Osteocyte (in vitro differentiated cells): ENCODE measurements around the gene B4GALT5. TPM values are rescaled to one million over a fixed set of nuclear protein-coding genes. Genes with fewer than 3 reads are reported as not detected.
"Not testable (repeated sequence)": the region's sequence is repeated elsewhere in the genome, so short reads cannot be mapped to it uniquely, and the experiment has no call there.

Experiments used
- DNase-seq: peaks from one replicate; pipeline ENCODE4 v3.0.0; 2021; ENCODE audit warnings: mixed read lengths; ENCODE audit not compliant: unreplicated experiment; ENCODE audit errors: extremely low spot score
- H3K27ac Mint-ChIP-seq: one replicate; pipeline ENCODE4 v1.8.0; 2021; ENCODE audit warnings: mild to moderate bottlenecking, mixed read lengths; ENCODE audit not compliant: unreplicated experiment
- H3K27me3 Mint-ChIP-seq: one replicate; pipeline ENCODE4 v1.8.0; 2021; ENCODE audit warnings: mixed read lengths; ENCODE audit not compliant: unreplicated experiment
- H3K36me3 Mint-ChIP-seq: one replicate; pipeline ENCODE4 v1.8.0; 2021; ENCODE audit warnings: mixed read lengths; ENCODE audit not compliant: unreplicated experiment
- H3K4me1 Mint-ChIP-seq: one replicate; pipeline ENCODE4 v1.8.0; 2021; ENCODE audit warnings: mixed read lengths; ENCODE audit not compliant: unreplicated experiment
- H3K4me3 Mint-ChIP-seq: one replicate; pipeline ENCODE4 v1.8.0; 2021; ENCODE audit warnings: mild to moderate bottlenecking, moderate library complexity, mixed read lengths; ENCODE audit not compliant: unreplicated experiment
- H3K9me3 Mint-ChIP-seq: one replicate; pipeline ENCODE4 v1.8.0; 2021; ENCODE audit warnings: mixed read lengths; ENCODE audit not compliant: unreplicated experiment
- total RNA-seq: library from RNA; stranded (reverse); gene quantifications from 2 replicates; pipeline ENCODE4 v1.2.1, GENCODE V29; 2021
- TF ChIP-seq, protein P1 (sequence below): fragments of 200-600 bp; sonication (generic); IDR thresholded peaks from 2 replicates; pipeline ENCODE4 v1.5.0; 2021; ENCODE audit warnings: antibody characterized with exemption, mild to moderate bottlenecking, moderate library complexity

B4GALT5 gene
- total RNA-seq, 1 donor from 2014 or later: 45.4 TPM

DNA sequence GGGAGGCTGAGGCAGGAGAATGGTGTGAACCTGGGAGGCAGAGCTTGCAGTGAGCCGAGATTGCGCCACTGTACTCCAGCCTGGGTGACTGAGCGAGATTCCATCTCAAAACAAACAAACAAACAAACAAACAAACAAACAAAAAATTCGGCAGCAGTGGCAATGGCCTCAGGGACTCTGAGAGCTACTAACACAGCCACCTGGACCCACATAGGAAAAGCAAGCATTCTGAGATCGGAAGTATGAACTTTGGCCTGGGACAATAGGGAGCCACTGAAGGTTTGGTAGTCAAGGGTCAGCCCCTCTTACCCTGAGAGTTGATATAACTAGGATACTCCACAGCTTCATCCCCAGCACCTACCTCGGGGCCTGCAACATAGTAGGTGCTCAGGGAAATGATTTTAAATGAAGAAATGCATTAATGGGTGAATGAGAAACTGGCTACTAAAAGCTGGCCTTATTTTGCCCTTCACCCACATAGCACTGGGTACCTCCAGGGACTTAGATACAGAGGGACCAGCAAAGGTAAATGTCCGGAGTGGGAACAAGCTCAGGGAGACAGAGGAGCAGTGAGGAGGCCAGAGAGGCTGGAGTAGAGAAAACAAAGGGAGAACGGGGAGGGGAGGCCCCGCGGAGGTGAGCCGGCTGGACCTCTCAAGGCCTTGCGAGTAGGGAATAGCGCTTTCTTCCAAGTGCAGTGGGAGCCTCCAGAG lies 99.2 kb downstream of the B4GALT5 start:
- Mint-ChIP-seq H3K9me3 (no peaks in the 10 kb centered on the region), H3K27ac (no peak overlapping the region), H3K4me3 (no peak overlapping the region), H3K36me3 (no peaks in the 10 kb centered on the region), H3K4me1 (peaks cover 6% of the 10 kb centered on the region), H3K27me3 (no peaks in the 10 kb centered on the region)
- TF ChIP-seq, protein P1, sequence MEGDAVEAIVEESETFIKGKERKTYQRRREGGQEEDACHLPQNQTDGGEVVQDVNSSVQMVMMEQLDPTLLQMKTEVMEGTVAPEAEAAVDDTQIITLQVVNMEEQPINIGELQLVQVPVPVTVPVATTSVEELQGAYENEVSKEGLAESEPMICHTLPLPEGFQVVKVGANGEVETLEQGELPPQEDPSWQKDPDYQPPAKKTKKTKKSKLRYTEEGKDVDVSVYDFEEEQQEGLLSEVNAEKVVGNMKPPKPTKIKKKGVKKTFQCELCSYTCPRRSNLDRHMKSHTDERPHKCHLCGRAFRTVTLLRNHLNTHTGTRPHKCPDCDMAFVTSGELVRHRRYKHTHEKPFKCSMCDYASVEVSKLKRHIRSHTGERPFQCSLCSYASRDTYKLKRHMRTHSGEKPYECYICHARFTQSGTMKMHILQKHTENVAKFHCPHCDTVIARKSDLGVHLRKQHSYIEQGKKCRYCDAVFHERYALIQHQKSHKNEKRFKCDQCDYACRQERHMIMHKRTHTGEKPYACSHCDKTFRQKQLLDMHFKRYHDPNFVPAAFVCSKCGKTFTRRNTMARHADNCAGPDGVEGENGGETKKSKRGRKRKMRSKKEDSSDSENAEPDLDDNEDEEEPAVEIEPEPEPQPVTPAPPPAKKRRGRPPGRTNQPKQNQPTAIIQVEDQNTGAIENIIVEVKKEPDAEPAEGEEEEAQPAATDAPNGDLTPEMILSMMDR: no peak
- DNase-seq: no peak

DNA sequence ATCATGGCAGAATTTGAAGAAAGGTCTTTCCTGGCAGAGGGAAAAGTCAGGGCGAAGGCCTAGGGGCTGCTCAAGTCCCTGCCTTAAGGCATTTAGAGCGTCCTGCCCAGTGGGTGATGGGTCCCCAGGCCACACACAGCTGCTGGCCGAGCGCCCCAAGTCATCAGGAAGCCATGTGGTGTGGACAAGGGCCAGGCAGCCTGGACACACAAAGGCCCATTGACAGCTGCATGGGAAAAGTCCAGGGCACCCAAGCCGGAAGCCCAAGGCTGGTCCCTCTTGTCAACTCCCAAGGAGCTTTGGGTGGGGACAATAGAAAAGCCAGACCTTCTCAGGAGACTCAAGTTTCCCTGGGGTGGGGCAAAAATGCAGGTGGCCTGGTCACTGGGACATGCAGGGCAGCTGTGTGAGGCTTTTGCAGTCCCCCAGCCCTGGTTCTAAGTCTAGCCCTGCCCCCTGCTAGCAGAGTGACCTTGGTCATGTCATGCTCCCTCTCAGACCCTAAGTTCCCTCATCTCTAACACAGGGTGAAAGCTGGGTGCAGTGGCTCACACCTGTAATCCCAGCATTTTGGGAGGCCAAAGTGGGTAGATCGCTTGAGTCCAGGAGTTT lies 101.4 kb downstream of the B4GALT5 start:
- TF ChIP-seq, protein P1: no peak
- Mint-ChIP-seq H3K36me3 (no peaks in the 10 kb centered on the region), H3K4me1 (peaks cover 13% of the 10 kb centered on the region)

DNA sequence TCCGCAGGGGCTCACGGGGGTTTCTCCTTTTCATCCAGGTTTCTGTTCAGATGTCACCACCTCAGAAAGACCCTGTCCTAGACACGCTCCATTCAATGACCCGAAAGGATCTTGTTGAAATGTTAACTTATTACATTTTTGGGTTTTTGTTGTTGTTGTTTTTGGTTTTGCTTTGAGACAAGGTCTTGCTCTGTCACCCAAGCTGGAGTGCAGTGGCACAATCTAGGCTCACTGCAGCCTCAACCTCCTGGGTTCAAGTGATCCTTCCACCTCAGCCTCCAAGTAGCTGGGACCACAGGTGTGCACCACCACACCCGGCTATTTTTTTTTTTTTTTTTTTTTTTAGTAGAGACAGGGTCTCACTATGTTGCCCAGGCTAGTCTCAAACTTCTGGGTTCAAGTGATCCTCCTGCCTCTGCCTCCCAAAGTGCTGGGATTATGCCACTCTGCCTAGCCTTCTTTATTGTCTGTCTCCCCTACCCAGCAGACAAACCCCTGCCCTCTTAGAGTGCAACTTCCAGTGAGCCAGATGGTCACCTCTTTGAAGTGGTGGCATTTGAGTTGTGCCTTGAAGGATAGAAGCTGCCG lies 102.0 kb downstream of the B4GALT5 start:
- DNase-seq, H3K9me3 Mint-ChIP-seq, H3K27me3 Mint-ChIP-seq, H3K4me3 Mint-ChIP-seq, H3K27ac Mint-ChIP-seq, H3K36me3 Mint-ChIP-seq: not testable (repeated sequence)
- peaks cover 14% of the 10 kb centered on the region for H3K4me1 Mint-ChIP-seq

More for the DNA sequence above, 101.4 kb downstream of the B4GALT5 start:
- Mint-ChIP-seq H3K9me3 (no peaks in the 10 kb centered on the region), H3K27ac (no peak overlapping the region), H3K4me3 (no peak overlapping the region), H3K27me3 (peaks cover 5% of the 10 kb centered on the region)
- DNase-seq: no peak

DNA sequence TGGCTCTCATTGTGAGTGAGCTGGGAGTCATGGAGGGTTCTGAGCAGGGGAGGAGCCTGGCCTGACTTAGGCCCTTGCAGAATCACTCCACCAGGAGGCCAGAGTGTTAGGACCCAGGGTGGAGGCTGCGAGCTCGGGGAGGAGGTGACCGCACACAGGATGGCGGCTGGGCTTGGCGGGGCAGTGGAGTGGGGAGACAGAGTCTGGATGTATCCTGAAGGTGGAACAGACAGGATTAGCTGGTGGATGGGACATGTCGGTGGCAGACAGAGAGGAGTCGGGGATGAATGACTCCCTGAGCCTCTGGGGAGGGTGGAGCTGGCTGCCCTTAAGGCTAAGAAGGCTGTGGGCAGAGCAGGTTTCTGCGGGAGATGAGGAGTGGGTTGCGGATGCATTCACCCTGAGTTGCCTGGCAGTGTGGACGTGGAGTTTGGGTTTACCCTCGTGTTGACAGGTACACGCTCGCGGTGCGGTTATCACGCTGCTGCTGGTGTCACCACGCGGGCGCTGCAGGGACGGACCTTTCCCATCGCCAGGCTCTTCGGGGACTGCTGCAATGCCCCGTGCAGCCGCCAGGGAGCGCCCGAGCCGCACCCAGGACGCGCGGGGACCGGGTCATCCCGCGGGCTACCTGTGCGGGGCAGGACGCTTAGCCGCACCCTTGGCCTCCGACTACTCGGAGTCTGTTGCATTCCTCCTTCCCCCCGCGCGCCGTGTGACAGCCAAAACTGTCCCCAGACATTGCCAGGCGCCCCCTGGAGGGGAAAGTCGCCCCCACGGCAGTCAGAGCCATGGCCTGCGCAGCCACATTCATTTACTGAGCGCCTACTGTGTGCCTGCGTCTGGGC lies 102.8 kb downstream of the B4GALT5 start:
- no peaks in the 10 kb centered on the region for H3K9me3 Mint-ChIP-seq
- H3K4me3 Mint-ChIP-seq: no peak overlapping the region
- H3K27me3 Mint-ChIP-seq: peaks cover 5% of the 10 kb centered on the region
- TF ChIP-seq, protein P1: peak; percentile 100
- no peak overlapping the region for H3K27ac Mint-ChIP-seq
- DNase-seq: peak; percentile 92
- H3K4me1 Mint-ChIP-seq: peaks cover 20% of the 10 kb centered on the region
- no peaks in the 10 kb centered on the region for H3K36me3 Mint-ChIP-seq

DNA sequence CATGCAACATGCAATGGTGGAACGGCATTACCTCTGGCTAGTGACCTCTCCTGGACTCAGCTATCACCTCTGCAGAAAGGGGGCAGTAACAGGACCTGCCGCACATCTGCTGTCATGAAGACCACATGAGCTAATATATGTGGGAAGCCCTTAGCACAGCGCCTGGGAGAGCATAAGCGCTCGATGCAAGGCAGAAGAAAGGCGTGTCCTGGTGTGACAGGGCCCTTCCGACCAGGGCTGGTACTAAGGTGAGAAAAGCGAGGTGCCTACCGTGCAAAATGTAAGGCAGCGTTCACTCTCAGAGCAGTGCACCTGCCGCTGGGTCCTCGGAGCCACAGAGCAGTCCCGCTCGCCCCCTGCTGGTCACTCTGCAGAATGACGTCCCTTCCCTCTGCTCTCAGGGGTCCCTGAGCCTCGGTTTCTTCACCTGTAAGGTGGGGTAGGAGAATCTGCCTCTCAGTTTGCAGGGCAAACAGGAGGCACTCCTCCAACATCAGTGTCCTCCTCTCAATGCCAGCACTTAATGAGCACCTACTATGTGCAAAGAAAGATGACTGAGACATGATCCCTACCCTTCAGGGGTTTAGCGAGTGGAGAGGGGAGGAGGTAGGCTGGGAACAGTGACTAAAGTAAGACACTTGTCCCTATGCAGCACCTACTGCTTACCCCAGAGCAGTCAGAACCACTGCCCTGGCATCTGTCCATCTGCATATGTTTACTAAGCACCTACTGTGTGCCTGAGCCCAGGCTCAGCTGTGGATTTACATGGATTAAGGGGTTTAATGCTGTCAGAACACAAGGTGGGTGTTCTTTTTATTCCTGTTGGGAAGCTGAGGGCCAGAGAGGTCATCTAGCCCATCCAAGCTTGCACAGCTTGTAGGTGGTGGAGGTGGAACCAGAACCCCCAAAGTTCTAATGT lies 104.7 kb downstream of the B4GALT5 start:
- TF ChIP-seq, protein P1: peak; percentile 99
- Mint-ChIP-seq H3K27me3 (peaks cover 5% of the 10 kb centered on the region), H3K36me3 (no peaks in the 10 kb centered on the region), H3K9me3 (no peaks in the 10 kb centered on the region), H3K4me1 (peaks cover 39% of the 10 kb centered on the region), H3K4me3 (no peak overlapping the region), H3K27ac (no peak overlapping the region)
- DNase-seq: peak; percentile 88
